ENCODE data around the gene TERF2IP.

TERF2IP gene

GRCh38 chr16:75644240-75645012 lies 3.1 kb upstream of the TERF2IP start:
- H3K4me1 ChIP-seq (ENCODE audit: insufficient read depth, low read length), result peaks cover 29% of the 10 kb centered on the region
- H3K9me3 ChIP-seq (ENCODE audit: low read length), result no peaks in the 10 kb centered on the region
- peaks cover 49% of the 10 kb centered on the region for H3K36me3 ChIP-seq (ENCODE audit: insufficient read depth, low read length)
- no peak overlapping the region for H3K27ac ChIP-seq (ENCODE audit: low read depth, low read length)
- no peaks in the 10 kb centered on the region for H3K27me3 ChIP-seq (ENCODE audit: control insufficient read depth in 1 of 2, insufficient read depth in 2 of 2, low read length in 2 of 2)
- H3K4me3 ChIP-seq (ENCODE audit: low read depth in 1 of 2, low read length in 2 of 2), result no peak overlapping the region
- H3K9ac ChIP-seq (ENCODE audit: low read length), result no peak overlapping the region

GRCh38 chr16:75647112-75647491 lies 471 bp upstream of the TERF2IP start:
- peak overlapping the region; percentile 73 to 91 for H3K4me3 ChIP-seq (ENCODE audit: low read depth in 1 of 2, low read length in 2 of 2)
- peaks cover 26% of the 10 kb centered on the region for H3K36me3 ChIP-seq (ENCODE audit: insufficient read depth, low read length)
- H3K9ac ChIP-seq (ENCODE audit: low read length), result peak overlapping the region; percentile 87
- no peaks in the 10 kb centered on the region for H3K27me3 ChIP-seq (ENCODE audit: control insufficient read depth in 1 of 2, insufficient read depth in 2 of 2, low read length in 2 of 2)
- peaks cover 47% of the 10 kb centered on the region for H3K4me1 ChIP-seq (ENCODE audit: insufficient read depth, low read length)
- peak overlapping the region; percentile 98 for H3K27ac ChIP-seq (ENCODE audit: low read depth, low read length)
- H3K9me3 ChIP-seq (ENCODE audit: low read length), result no peaks in the 10 kb centered on the region

- Histone ChIP-seq H3K27ac (ENCODE audit: low read depth, low read length) (peak overlapping the region; percentile 98), H3K9me3 (ENCODE audit: low read length) (no peaks in the 10 kb centered on the region), H3K36me3 (ENCODE audit: insufficient read depth, low read length) (peaks cover 20% of the 10 kb centered on the region), H3K4me3 (ENCODE audit: low read depth in 1 of 2, low read length in 2 of 2) (peak overlapping the region; percentile 73 to 91), H3K9ac (ENCODE audit: low read length) (peak overlapping the region; percentile 93), H3K27me3 (ENCODE audit: control insufficient read depth in 1 of 2, insufficient read depth in 2 of 2, low read length in 2 of 2) (no peaks in the 10 kb centered on the region), H3K4me1 (ENCODE audit: insufficient read depth, low read length) (peaks cover 59% of the 10 kb centered on the region)
Measured at GRCh38 chr16:75648265-75649076, 898 bp downstream of the TERF2IP start.

- Histone ChIP-seq H3K9ac (ENCODE audit: low read length) (no peak overlapping the region), H3K36me3 (ENCODE audit: insufficient read depth, low read length) (peaks cover 40% of the 10 kb centered on the region), H3K9me3 (ENCODE audit: low read length) (no peaks in the 10 kb centered on the region), H3K4me1 (ENCODE audit: insufficient read depth, low read length) (peaks cover 36% of the 10 kb centered on the region), H3K4me3 (ENCODE audit: low read depth in 1 of 2, low read length in 2 of 2) (no peak overlapping the region), H3K27me3 (ENCODE audit: control insufficient read depth in 1 of 2, insufficient read depth in 2 of 2, low read length in 2 of 2) (no peaks in the 10 kb centered on the region), H3K27ac (ENCODE audit: low read depth, low read length) (no peak overlapping the region)
Measured at GRCh38 chr16:75653922-75654321, 6.3 kb downstream of the TERF2IP start.

- Histone ChIP-seq H3K36me3 (ENCODE audit: insufficient read depth, low read length) (peaks cover 40% of the 10 kb centered on the region), H3K4me3 (ENCODE audit: low read depth in 1 of 2, low read length in 2 of 2) (no peak overlapping the region), H3K4me1 (ENCODE audit: insufficient read depth, low read length) (peaks cover 9% of the 10 kb centered on the region), H3K27ac (ENCODE audit: low read depth, low read length) (no peak overlapping the region), H3K9me3 (ENCODE audit: low read length) (no peaks in the 10 kb centered on the region), H3K9ac (ENCODE audit: low read length) (no peak overlapping the region), H3K27me3 (ENCODE audit: control insufficient read depth in 1 of 2, insufficient read depth in 2 of 2, low read length in 2 of 2) (no peaks in the 10 kb centered on the region)
Measured at GRCh38 chr16:75658175-75658574, 10.6 kb downstream of the TERF2IP start.

GRCh38 chr16:75660321-75660720 lies 12.7 kb downstream of the TERF2IP start:
- Histone ChIP-seq H3K4me3 (ENCODE audit: low read depth in 1 of 2, low read length in 2 of 2) (no peak overlapping the region), H3K27me3 (ENCODE audit: control insufficient read depth in 1 of 2, insufficient read depth in 2 of 2, low read length in 2 of 2) (no peaks in the 10 kb centered on the region), H3K4me1 (ENCODE audit: insufficient read depth, low read length) (no peaks in the 10 kb centered on the region), H3K27ac (ENCODE audit: low read depth, low read length) (no peak overlapping the region), H3K9ac (ENCODE audit: low read length) (no peak overlapping the region), H3K9me3 (ENCODE audit: low read length) (no peaks in the 10 kb centered on the region), H3K36me3 (ENCODE audit: insufficient read depth, low read length) (peaks cover 30% of the 10 kb centered on the region)

GRCh38 chr16:75660726-75661302 lies 13.2 kb downstream of the TERF2IP start:
- H3K9ac ChIP-seq (ENCODE audit: low read length), result no peak overlapping the region
- H3K27ac ChIP-seq (ENCODE audit: low read depth, low read length), result no peak overlapping the region
- peaks cover 25% of the 10 kb centered on the region for H3K36me3 ChIP-seq (ENCODE audit: insufficient read depth, low read length)
- no peaks in the 10 kb centered on the region for H3K9me3 ChIP-seq (ENCODE audit: low read length)
- no peak overlapping the region for H3K4me3 ChIP-seq (ENCODE audit: low read depth in 1 of 2, low read length in 2 of 2)
- H3K4me1 ChIP-seq (ENCODE audit: insufficient read depth, low read length), result no peaks in the 10 kb centered on the region
- no peaks in the 10 kb centered on the region for H3K27me3 ChIP-seq (ENCODE audit: control insufficient read depth in 1 of 2, insufficient read depth in 2 of 2, low read length in 2 of 2)

GRCh38 chr16:75667503-75667902 lies 19.9 kb downstream of the TERF2IP start:
- Histone ChIP-seq H3K9ac (ENCODE audit: low read length) (no peak overlapping the region), H3K9me3 (ENCODE audit: low read length) (no peaks in the 10 kb centered on the region), H3K4me3 (ENCODE audit: low read depth in 1 of 2, low read length in 2 of 2) (no peak overlapping the region), H3K4me1 (ENCODE audit: insufficient read depth, low read length) (no peaks in the 10 kb centered on the region), H3K27ac (ENCODE audit: low read depth, low read length) (no peak overlapping the region), H3K27me3 (ENCODE audit: control insufficient read depth in 1 of 2, insufficient read depth in 2 of 2, low read length in 2 of 2) (no peaks in the 10 kb centered on the region), H3K36me3 (ENCODE audit: insufficient read depth, low read length) (no peaks in the 10 kb centered on the region)

GRCh38 chr16:75676909-75677308 lies 29.3 kb downstream of the TERF2IP start, which contains the start of gene CPHXL2:
TSS of gene CPHXL2 (minus strand) at chr16:75677009. CDS start at chr16:75676999, 10 bp downstream.
- Histone ChIP-seq H3K4me1 (ENCODE audit: insufficient read depth, low read length) (no peaks in the 10 kb centered on the region), H3K9me3 (ENCODE audit: low read length) (no peaks in the 10 kb centered on the region), H3K9ac (ENCODE audit: low read length) (no peak within 1 kb of the TSS), H3K4me3 (ENCODE audit: low read depth in 1 of 2, low read length in 2 of 2) (no peak within 1 kb of the TSS), H3K27ac (ENCODE audit: low read depth, low read length) (no peak within 1 kb of the TSS), H3K27me3 (ENCODE audit: control insufficient read depth in 1 of 2, insufficient read depth in 2 of 2, low read length in 2 of 2) (no peaks in the 10 kb centered on the region), H3K36me3 (ENCODE audit: insufficient read depth, low read length) (no peaks in the 10 kb centered on the region)

GRCh38 chr16:75679366-75679765 lies 31.8 kb downstream of the TERF2IP start:
- no peak overlapping the region for H3K27ac ChIP-seq (ENCODE audit: low read depth, low read length)

GRCh38 chr16:75682308-75682707 lies 34.7 kb downstream of the TERF2IP start:
- no peak overlapping the region for H3K9ac ChIP-seq (ENCODE audit: low read length)
- no peaks in the 10 kb centered on the region for H3K36me3 ChIP-seq (ENCODE audit: insufficient read depth, low read length)
- no peaks in the 10 kb centered on the region for H3K4me1 ChIP-seq (ENCODE audit: insufficient read depth, low read length)
- no peaks in the 10 kb centered on the region for H3K27me3 ChIP-seq (ENCODE audit: control insufficient read depth in 1 of 2, insufficient read depth in 2 of 2, low read length in 2 of 2)
- H3K9me3 ChIP-seq (ENCODE audit: low read length), result no peaks in the 10 kb centered on the region
- H3K4me3 ChIP-seq (ENCODE audit: low read depth in 1 of 2, low read length in 2 of 2), result no peak overlapping the region
- no peak overlapping the region for H3K27ac ChIP-seq (ENCODE audit: low read depth, low read length)

More at GRCh38 chr16:75679366-75679765, 31.8 kb downstream of the TERF2IP start:
- Histone ChIP-seq H3K9ac (ENCODE audit: low read length) (no peak overlapping the region), H3K4me1 (ENCODE audit: insufficient read depth, low read length) (no peaks in the 10 kb centered on the region), H3K9me3 (ENCODE audit: low read length) (no peaks in the 10 kb centered on the region), H3K36me3 (ENCODE audit: insufficient read depth, low read length) (no peaks in the 10 kb centered on the region), H3K27me3 (ENCODE audit: control insufficient read depth in 1 of 2, insufficient read depth in 2 of 2, low read length in 2 of 2) (no peaks in the 10 kb centered on the region), H3K4me3 (ENCODE audit: low read depth in 1 of 2, low read length in 2 of 2) (no peak overlapping the region)
